Prostate gland (tissue), 2 donors: ENCODE results near the gene CCDC170.

Experiments used
- CTCF ChIP-seq, 4 experiments: fragments of 200-600 bp in 2 of 4; fragments of 450-650 bp in 2 of 4; sonication (generic) in 2 of 4; IDR thresholded peaks; 1 replicate in 3 of 4; 2 replicates in 1 of 4; pipeline ENCODE4 v1.5.1; 2016 to 2019; ENCODE audit warnings: antibody characterized with exemption in 4 of 4, mild to moderate bottlenecking in 2 of 4, moderate library complexity in 2 of 4
- POLR2A ChIP-seq: fragments of 450-650 bp; IDR thresholded peaks from one replicate; pipeline ENCODE4 v1.6.1; 2016; ENCODE audit warnings: antibody characterized with exemption, mild to moderate bottlenecking
- POLR2AphosphoS5 ChIP-seq: sonication (generic); formaldehyde crosslinking; IDR thresholded peaks from one replicate; pipeline ENCODE4 v1.6.1; 2017; ENCODE audit warnings: antibody characterized with exemption

GRCh38 chr6:151624071-151624470 lies 130.3 kb downstream of the CCDC170 start:
- TF ChIP-seq CTCF (IDR thresholded peaks at IDR 0.05): no peak
- TF ChIP-seq POLR2AphosphoS5: no peak
- no peak for TF ChIP-seq POLR2A
